Lower leg skin (tissue), 3 donors: ENCODE results near the gene HIPK2.

Experiments
- CTCF ChIP-seq, 3 donors: fragments of 450-650 bp; IDR thresholded peaks; one replicate each; pipeline ENCODE4 v1.5.1; 2016; ENCODE audit warnings: antibody characterized with exemption in 3 of 3, mild to moderate bottlenecking in 3 of 3, moderate library complexity in 2 of 3
- POLR2A ChIP-seq, 2 donors: fragments of 450-650 bp; IDR thresholded peaks; one replicate each; pipeline ENCODE4 v1.6.1; 2016 to 2017; ENCODE audit warnings: antibody characterized with exemption in 2 of 2, mild to moderate bottlenecking in 1 of 2, moderate library complexity in 1 of 2

DNA sequence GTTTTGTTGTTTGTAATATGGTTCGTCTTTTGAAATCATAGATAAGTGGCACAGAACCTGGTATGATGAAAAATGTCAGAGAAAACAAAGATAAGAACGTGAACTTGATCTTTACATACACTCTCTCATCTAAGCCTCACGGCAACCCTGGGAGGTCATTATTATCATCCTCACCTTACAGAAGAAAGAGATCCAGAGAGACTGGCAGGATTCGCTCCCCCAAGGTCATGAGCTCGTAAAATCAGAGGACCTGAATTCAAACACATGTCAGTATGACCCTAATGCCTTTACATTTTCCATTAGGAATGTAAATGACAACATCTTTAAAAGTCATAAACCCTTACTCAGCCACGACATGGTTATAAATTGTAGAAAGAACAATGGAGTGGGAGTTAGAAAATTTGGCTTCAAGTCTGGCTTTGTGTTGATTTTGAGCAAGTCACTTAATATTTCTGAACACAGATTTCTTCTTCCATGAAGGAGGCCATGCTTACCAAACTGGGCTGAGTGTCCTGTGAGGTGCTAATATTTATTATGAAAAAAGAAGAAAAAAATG is 35.9 kb downstream of the HIPK2 start:
- TF ChIP-seq POLR2A (IDR thresholded peaks at IDR 0.05), result no peak
- no peak for TF ChIP-seq CTCF (IDR thresholded peaks at IDR 0.05)
